Measurements from ENCODE around the gene SDR42E2.
"Not testable (repeated sequence)": the region's sequence is repeated elsewhere in the genome, so short reads cannot be mapped to it uniquely, and the experiment has no call there.

SDR42E2 gene

GRCh38 chr16:22190081-22190775 lies 27.9 kb downstream of the SDR42E2 start:
- Mint-ChIP-seq H3K4me3 (peak overlapping the region; percentile 84), H3K27me3 (no peaks in the 10 kb centered on the region), H3K4me1 (ENCODE audit: low read depth in 2 of 2) (peaks cover 46 to 49% of the 10 kb centered on the region in 2 donors), H3K9me3 (peaks cover 3 to 11% of the 10 kb centered on the region in 2 donors), H3K36me3 (ENCODE audit: insufficient read depth) (peaks cover 55% of the 10 kb centered on the region), H3K27ac (peak overlapping the region; percentile 98)
- DNase-seq = peak; percentile 85 to 90 (median 87)
- ATAC-seq (replicated peaks) = peak; percentile 55

GRCh38 chr16:22190776-22191531 lies 28.6 kb downstream of the SDR42E2 start:
- H3K27ac Mint-ChIP-seq = peak overlapping the region; percentile 98
- H3K27me3 Mint-ChIP-seq = no peaks in the 10 kb centered on the region
- H3K4me3 Mint-ChIP-seq = peak overlapping the region; percentile 84
- H3K36me3 Mint-ChIP-seq (ENCODE audit: insufficient read depth) = peaks cover 62% of the 10 kb centered on the region
- peaks cover 3 to 11% of the 10 kb centered on the region in 2 donors for H3K9me3 Mint-ChIP-seq
- peaks cover 51 to 54% of the 10 kb centered on the region in 2 donors for H3K4me1 Mint-ChIP-seq (ENCODE audit: low read depth in 2 of 2)
- ATAC-seq (replicated peaks) (peak; percentile 53), DNase-seq (peak; percentile 99 to 100 (median 99))

- DNase-seq = peak; percentile 26 to 41 (median 34)
- Mint-ChIP-seq H3K4me3 (peak overlapping the region; percentile 84), H3K9me3 (peaks cover 3 to 11% of the 10 kb centered on the region in 2 donors), H3K4me1 (ENCODE audit: low read depth in 2 of 2) (peaks cover 51 to 54% of the 10 kb centered on the region in 2 donors), H3K27me3 (no peaks in the 10 kb centered on the region), H3K36me3 (ENCODE audit: insufficient read depth) (peaks cover 70% of the 10 kb centered on the region), H3K27ac (peak overlapping the region; percentile 98)
- no peak for ATAC-seq (replicated peaks)
These were observed 29.4 kb downstream of the SDR42E2 start for GRCh38 chr16:22191532-22192260.

- Mint-ChIP-seq H3K9me3 (peaks cover 3 to 11% of the 10 kb centered on the region in 2 donors), H3K27ac (peak overlapping the region; percentile 98), H3K36me3 (ENCODE audit: insufficient read depth) (peaks cover 72% of the 10 kb centered on the region), H3K4me3 (peak overlapping the region; percentile 84), H3K27me3 (no peaks in the 10 kb centered on the region), H3K4me1 (ENCODE audit: low read depth in 2 of 2) (peaks cover 51 to 54% of the 10 kb centered on the region in 2 donors)
- DNase-seq = peak; percentile 79 to 83 (median 79)
- peak; percentile 29 for ATAC-seq (replicated peaks)
These were observed 30.2 kb downstream of the SDR42E2 start for GRCh38 chr16:22192261-22193062.

GRCh38 chr16:22193063-22193411 lies 30.7 kb downstream of the SDR42E2 start:
- Mint-ChIP-seq H3K4me1 (ENCODE audit: low read depth in 2 of 2) (peaks cover 49 to 53% of the 10 kb centered on the region in 2 donors), H3K27me3 (no peaks in the 10 kb centered on the region), H3K36me3 (ENCODE audit: insufficient read depth) (peaks cover 72% of the 10 kb centered on the region), H3K27ac (peak overlapping the region; percentile 98 to 100), H3K4me3 (peak overlapping the region; percentile 44 to 45), H3K9me3 (peaks cover 3 to 11% of the 10 kb centered on the region in 2 donors)
- DNase-seq (no peak), ATAC-seq (replicated peaks) (no peak)

- Mint-ChIP-seq H3K4me3 (peak overlapping the region; percentile 87), H3K36me3 (ENCODE audit: insufficient read depth) (peaks cover 66% of the 10 kb centered on the region), H3K4me1 (ENCODE audit: low read depth in 2 of 2) (peaks cover 33 to 38% of the 10 kb centered on the region in 2 donors), H3K27ac (peak overlapping the region; percentile 100), H3K9me3 (peaks cover 3 to 11% of the 10 kb centered on the region in 2 donors), H3K27me3 (no peaks in the 10 kb centered on the region)
- ATAC-seq (replicated peaks) = no peak
- DNase-seq = no peak
These were observed 32.6 kb downstream of the SDR42E2 start for GRCh38 chr16:22194707-22195444.

GRCh38 chr16:22195445-22195694 lies 33.1 kb downstream of the SDR42E2 start:
- Mint-ChIP-seq H3K27ac (peak overlapping the region; percentile 100), H3K9me3 (peaks cover 3 to 11% of the 10 kb centered on the region in 2 donors), H3K27me3 (no peaks in the 10 kb centered on the region), H3K4me3 (peak overlapping the region; percentile 87), H3K36me3 (ENCODE audit: insufficient read depth) (peaks cover 61% of the 10 kb centered on the region), H3K4me1 (ENCODE audit: low read depth in 2 of 2) (peaks cover 31 to 37% of the 10 kb centered on the region in 2 donors)
- DNase-seq = no peak
- ATAC-seq (replicated peaks) = no peak

GRCh38 chr16:22195695-22196558 lies 33.6 kb downstream of the SDR42E2 start:
- DNase-seq (peak; percentile 91 to 97 (median 93)), ATAC-seq (replicated peaks) (peak; percentile 9)
- Mint-ChIP-seq H3K36me3 (ENCODE audit: insufficient read depth) (peaks cover 56% of the 10 kb centered on the region), H3K4me3 (peak overlapping the region; percentile 87), H3K27ac (peak overlapping the region; percentile 100), H3K9me3 (peaks cover 3 to 11% of the 10 kb centered on the region in 2 donors), H3K27me3 (no peaks in the 10 kb centered on the region), H3K4me1 (ENCODE audit: low read depth in 2 of 2) (peaks cover 31 to 35% of the 10 kb centered on the region in 2 donors)

- ATAC-seq (replicated peaks); DNase-seq; H3K27me3 Mint-ChIP-seq: not testable (repeated sequence)
- Mint-ChIP-seq H3K4me3 (peak overlapping the region; percentile 87), H3K9me3 (peaks cover 3 to 11% of the 10 kb centered on the region in 2 donors), H3K4me1 (ENCODE audit: low read depth in 2 of 2) (peaks cover 31 to 35% of the 10 kb centered on the region in 2 donors), H3K27ac (peak overlapping the region; percentile 100), H3K36me3 (ENCODE audit: insufficient read depth) (peaks cover 48% of the 10 kb centered on the region)
These were observed 34.4 kb downstream of the SDR42E2 start for GRCh38 chr16:22196559-22197168.

GRCh38 chr16:22198547-22199293 lies 36.4 kb downstream of the SDR42E2 start:
- no peak overlapping the region for H3K4me3 Mint-ChIP-seq
- peaks cover under 1 to 5% of the 10 kb centered on the region in 2 donors for H3K9me3 Mint-ChIP-seq
- no peak for DNase-seq
- no peaks in the 10 kb centered on the region for H3K27me3 Mint-ChIP-seq
- H3K27ac Mint-ChIP-seq = no peak overlapping the region
- H3K4me1 Mint-ChIP-seq (ENCODE audit: low read depth in 2 of 2) = peaks cover 16 to 20% of the 10 kb centered on the region in 2 donors
- peaks cover 31% of the 10 kb centered on the region for H3K36me3 Mint-ChIP-seq (ENCODE audit: insufficient read depth)
- ATAC-seq (replicated peaks) = no peak

GRCh38 chr16:22202261-22202637 lies 39.9 kb downstream of the SDR42E2 start:
- H3K4me1 Mint-ChIP-seq (ENCODE audit: low read depth in 2 of 2) = peaks cover 4 to 7% of the 10 kb centered on the region in 2 donors
- H3K27me3 Mint-ChIP-seq = no peaks in the 10 kb centered on the region
- no peak overlapping the region for H3K4me3 Mint-ChIP-seq
- H3K36me3 Mint-ChIP-seq (ENCODE audit: insufficient read depth) = peaks cover 7% of the 10 kb centered on the region
- H3K9me3 Mint-ChIP-seq = no peaks in the 10 kb centered on the region
- ATAC-seq (replicated peaks) = no peak
- H3K27ac Mint-ChIP-seq = no peak overlapping the region
- no peak for DNase-seq

Data from effector memory CD8-positive, alpha-beta T cell (primary cell).